Stimulated activated naive CD8-positive, alpha-beta T cell treated with anti-CD3 and anti-CD28 coated beads, Interleukin-15, amount 100 ng/mL, for 72 hours (primary cell): ENCODE data around the gene FBXL3.
"Not testable (repeated sequence)": the region's sequence is repeated elsewhere in the genome, so short reads cannot be mapped to it uniquely, and the experiment has no call there.

Source experiments
- ATAC-seq: fragments of 150-1000 bp; cut with Tn5 transposase; 2 replicates; pipeline ENCODE4 v1.10.0; 2021; ENCODE audit warnings: mild to moderate bottlenecking, moderate library complexity
- DNase-seq, 2 donors: peaks; one replicate each; pipeline ENCODE4 v3.0.0; 2021 to 2022
- H3K27ac Mint-ChIP-seq, 2 donors: one replicate each; pipeline ENCODE4 v1.8.0; 2022; ENCODE audit warnings: mild to moderate bottlenecking in 2 of 2, mixed read lengths in 2 of 2, moderate library complexity in 2 of 2
- H3K27me3 Mint-ChIP-seq: one replicate; pipeline ENCODE4 v1.8.0; 2022; ENCODE audit warnings: mixed read lengths
- H3K4me1 Mint-ChIP-seq: one replicate; pipeline ENCODE4 v1.8.0; 2022; ENCODE audit warnings: mild to moderate bottlenecking, mixed read lengths
- H3K4me3 Mint-ChIP-seq, 2 donors: one replicate each; pipeline ENCODE4 v1.8.0; 2022; ENCODE audit warnings: mild to moderate bottlenecking in 2 of 2, mixed read lengths in 2 of 2, moderate library complexity in 1 of 2
- H3K9me3 Mint-ChIP-seq, 2 donors: one replicate each; pipeline ENCODE4 v1.8.0; 2022; ENCODE audit warnings: mixed read lengths in 2 of 2

FBXL3 gene

DNA sequence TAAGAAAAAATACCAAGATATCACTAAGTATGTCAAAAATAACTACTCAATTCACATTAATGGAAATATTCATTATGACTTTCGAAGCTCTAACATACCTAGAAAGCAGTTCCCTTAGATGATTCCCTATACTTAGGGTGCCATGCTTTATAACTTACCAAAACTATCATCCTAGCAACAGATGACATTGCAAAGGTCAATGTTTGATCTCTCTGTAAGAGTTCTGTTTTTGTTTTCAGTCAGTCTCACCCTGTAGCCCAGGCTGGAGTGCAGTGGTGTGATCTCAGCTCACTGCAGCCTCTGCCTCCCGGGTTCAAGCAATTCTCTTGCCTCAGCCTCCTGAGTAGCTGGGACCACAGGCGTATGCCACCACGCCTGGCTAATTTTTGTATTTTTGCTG, 18.6 kb downstream of the FBXL3 start:
- Mint-ChIP-seq H3K4me1 (peaks cover 24% of the 10 kb centered on the region), H3K27ac (peak overlapping the region in 1 of 2 donors; percentile 76), H3K4me3 (peak overlapping the region in 1 of 2 donors; percentile 21)
- DNase-seq, H3K27me3 Mint-ChIP-seq, H3K9me3 Mint-ChIP-seq: not testable (repeated sequence)
- ATAC-seq: peak; percentile 64

GRCh38 chr13:77002590-77003190, 24.3 kb downstream of the FBXL3 start:
- ATAC-seq (no peak), DNase-seq (no peak)
- Mint-ChIP-seq H3K27ac (no peak overlapping the region), H3K27me3 (no peaks in the 10 kb centered on the region), H3K9me3 (no peaks in the 10 kb centered on the region), H3K4me1 (peaks cover 18% of the 10 kb centered on the region), H3K4me3 (no peak overlapping the region)

- Mint-ChIP-seq H3K9me3 (no peaks in the 10 kb centered on the region), H3K4me1 (peaks cover 20% of the 10 kb centered on the region), H3K27me3 (no peaks in the 10 kb centered on the region), H3K4me3 (no peak overlapping the region), H3K27ac (peak overlapping the region in 1 of 2 donors; percentile 21)
- no peak for DNase-seq
- no peak for ATAC-seq
Observed at GRCh38 chr13:77001963-77002587, 24.9 kb downstream of the FBXL3 start.

- DNase-seq (no peak), ATAC-seq (no peak)
- H3K27me3 Mint-ChIP-seq: no peaks in the 10 kb centered on the region
- peaks cover 24% of the 10 kb centered on the region for H3K4me1 Mint-ChIP-seq
- no peak overlapping the region for H3K4me3 Mint-ChIP-seq
- peak overlapping the region in 1 of 2 donors; percentile 21 for H3K27ac Mint-ChIP-seq
- no peaks in the 10 kb centered on the region for H3K9me3 Mint-ChIP-seq
Observed at GRCh38 chr13:77001540-77001939, 25.4 kb downstream of the FBXL3 start.

GRCh38 chr13:77000475-77000874, 26.5 kb downstream of the FBXL3 start:
- no peak for DNase-seq
- no peak overlapping the region for H3K27ac Mint-ChIP-seq
- no peak for ATAC-seq
- H3K4me3 Mint-ChIP-seq: no peak overlapping the region
- no peaks in the 10 kb centered on the region for H3K27me3 Mint-ChIP-seq
- no peaks in the 10 kb centered on the region for H3K9me3 Mint-ChIP-seq
- H3K4me1 Mint-ChIP-seq: peaks cover 25% of the 10 kb centered on the region

DNA sequence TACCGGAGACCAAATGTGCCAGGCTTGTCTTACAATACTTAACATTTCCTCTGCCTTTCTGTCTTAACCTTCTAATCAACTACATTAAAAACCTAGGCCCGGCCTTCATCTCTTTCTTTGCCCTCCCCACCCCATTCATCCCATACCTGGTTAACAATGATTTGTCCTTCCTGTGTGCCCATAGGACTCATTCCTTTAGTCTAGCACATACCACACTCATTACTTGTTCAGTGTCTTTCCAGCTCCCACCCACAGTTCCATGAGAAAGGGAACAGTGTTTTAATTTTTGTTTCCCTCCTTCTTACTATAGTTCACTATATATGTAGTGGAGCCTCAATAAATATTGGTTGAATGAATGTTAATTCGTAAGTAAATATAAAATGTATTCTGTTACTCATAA, 32.7 kb downstream of the FBXL3 start:
- Mint-ChIP-seq H3K4me3 (peak overlapping the region; percentile 31 to 54), H3K9me3 (no peaks in the 10 kb centered on the region), H3K4me1 (peaks cover 66% of the 10 kb centered on the region), H3K27ac (peak overlapping the region in 1 of 2 donors; percentile 71), H3K27me3 (no peaks in the 10 kb centered on the region)
- DNase-seq (no peak), ATAC-seq (no peak)

DNA sequence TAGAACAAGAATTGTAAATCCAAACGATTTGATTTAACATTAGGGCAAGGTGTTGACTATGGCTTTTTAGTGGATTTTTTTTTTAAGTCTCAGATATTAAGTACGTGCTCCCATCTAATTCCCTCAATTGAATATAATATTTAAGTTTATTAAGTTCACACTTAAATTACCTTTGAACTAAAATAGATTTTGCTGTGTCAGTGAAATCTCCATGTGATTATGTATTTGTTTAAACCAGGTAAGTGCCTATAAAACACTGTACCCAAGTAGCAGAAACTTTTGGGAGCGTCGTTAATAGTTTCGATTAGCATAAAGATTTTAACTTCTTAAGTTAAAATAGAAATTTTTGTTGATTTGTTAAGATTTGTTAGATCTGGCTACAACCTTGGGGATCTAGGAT, 33.5 kb downstream of the FBXL3 start:
- H3K27ac Mint-ChIP-seq: no peak overlapping the region
- H3K27me3 Mint-ChIP-seq: no peaks in the 10 kb centered on the region
- DNase-seq (no peak), ATAC-seq (no peak)
- peaks cover 66% of the 10 kb centered on the region for H3K4me1 Mint-ChIP-seq
- H3K9me3 Mint-ChIP-seq: no peaks in the 10 kb centered on the region
- H3K4me3 Mint-ChIP-seq: peak overlapping the region; percentile 99

- Mint-ChIP-seq H3K4me1 (peaks cover 61% of the 10 kb centered on the region), H3K27ac (peak overlapping the region; percentile 99 to 100), H3K9me3 (no peaks in the 10 kb centered on the region), H3K27me3 (no peaks in the 10 kb centered on the region), H3K4me3 (peak overlapping the region; percentile 99)
- ATAC-seq (no peak), DNase-seq (no peak)
Observed at GRCh38 chr13:76993021-76993420, 33.9 kb downstream of the FBXL3 start.

GRCh38 chr13:76992548-76993001, 34.4 kb downstream of the FBXL3 start:
- no peak for ATAC-seq
- DNase-seq: peak in 1 of 2 donors; percentile 29
- H3K9me3 Mint-ChIP-seq: no peaks in the 10 kb centered on the region
- peak overlapping the region; percentile 99 for H3K4me3 Mint-ChIP-seq
- H3K27ac Mint-ChIP-seq: peak overlapping the region; percentile 99 to 100
- peaks cover 61% of the 10 kb centered on the region for H3K4me1 Mint-ChIP-seq
- H3K27me3 Mint-ChIP-seq: no peaks in the 10 kb centered on the region

GRCh38 chr13:76991796-76992547, 35.0 kb downstream of the FBXL3 start, which contains the start of gene CLN5:
TSS of gene CLN5 (plus strand) at chr13:76992081. CDS start at chr13:76992099, 18 bp downstream.
- DNase-seq: peak; percentile 94 to 96
- Mint-ChIP-seq H3K9me3 (no peaks in the 10 kb centered on the region), H3K4me1 (peaks cover 57% of the 10 kb centered on the region), H3K27ac (peak within 1 kb of the TSS; percentile 99 to 100), H3K4me3 (peak within 1 kb of the TSS; percentile 99), H3K27me3 (no peaks in the 10 kb centered on the region)
- ATAC-seq: peak; percentile 93

GRCh38 chr13:76991432-76991795, 35.5 kb downstream of the FBXL3 start:
- peak; percentile 72 to 88 for DNase-seq
- peak overlapping the region; percentile 99 to 100 for H3K27ac Mint-ChIP-seq
- no peaks in the 10 kb centered on the region for H3K9me3 Mint-ChIP-seq
- H3K4me3 Mint-ChIP-seq: peak overlapping the region; percentile 99
- H3K27me3 Mint-ChIP-seq: no peaks in the 10 kb centered on the region
- H3K4me1 Mint-ChIP-seq: peaks cover 52% of the 10 kb centered on the region
- ATAC-seq: peak; percentile 91

- Mint-ChIP-seq H3K27ac (no peak overlapping the region), H3K27me3 (peaks cover 43% of the 10 kb centered on the region), H3K4me1 (peaks cover 6% of the 10 kb centered on the region), H3K9me3 (no peaks in the 10 kb centered on the region), H3K4me3 (no peak overlapping the region)
- DNase-seq (no peak), ATAC-seq (no peak)
Observed at GRCh38 chr13:76983676-76984075, 43.3 kb downstream of the FBXL3 start.

GRCh38 chr13:76982061-76982460, 44.9 kb downstream of the FBXL3 start:
- Mint-ChIP-seq H3K4me3 (no peak overlapping the region), H3K27ac (no peak overlapping the region), H3K27me3 (peaks cover 47% of the 10 kb centered on the region), H3K4me1 (peaks cover 8% of the 10 kb centered on the region), H3K9me3 (no peaks in the 10 kb centered on the region)
- no peak for DNase-seq
- ATAC-seq: no peak

GRCh38 chr13:76980075-76980718, 46.8 kb downstream of the FBXL3 start:
- peak overlapping the region; percentile 76 to 80 for H3K4me3 Mint-ChIP-seq
- peaks cover 17% of the 10 kb centered on the region for H3K4me1 Mint-ChIP-seq
- no peaks in the 10 kb centered on the region for H3K9me3 Mint-ChIP-seq
- peak; percentile 100 for ATAC-seq
- DNase-seq: peak; percentile 84 to 89
- H3K27me3 Mint-ChIP-seq: peaks cover 51% of the 10 kb centered on the region
- H3K27ac Mint-ChIP-seq: no peak overlapping the region

GRCh38 chr13:76976929-76977328, 50.0 kb downstream of the FBXL3 start:
- peaks cover 26% of the 10 kb centered on the region for H3K4me1 Mint-ChIP-seq
- no peaks in the 10 kb centered on the region for H3K9me3 Mint-ChIP-seq
- H3K27ac Mint-ChIP-seq: no peak overlapping the region
- peaks cover 62% of the 10 kb centered on the region for H3K27me3 Mint-ChIP-seq
- ATAC-seq (no peak), DNase-seq (no peak)
- H3K4me3 Mint-ChIP-seq: no peak overlapping the region
